Keratinocyte (primary cell): Measurements from ENCODE around the gene SERPINA1. TPM values are rescaled to one million over a fixed set of nuclear protein-coding genes. Genes with fewer than 3 reads are reported as not detected.

Experiments used
- DNase-seq: peaks from one replicate; pipeline ENCODE4 v3.0.0-alpha.2; 2011; ENCODE audit warnings: low read depth, missing footprints, low spot score
- FAIRE-seq: peaks from 2 replicates; lab custom pipeline; 2011; peaks lifted over from hg19 to GRCh38; lab: Jason Lieb, UNC
- H2AFZ ChIP-seq: 2 replicates; pipeline ENCODE4 v1.6.0; 2012; ENCODE audit warnings: low read length, control low read depth, inconsistent platforms; ENCODE audit not compliant: control insufficient read depth
- H3K27ac ChIP-seq: 2 replicates; pipeline ENCODE4 v1.5.1; 2011; ENCODE audit warnings: low read length; ENCODE audit not compliant: control insufficient read depth, insufficient read depth
- H3K27me3 ChIP-seq: 3 replicates; pipeline ENCODE4 v1.6.0; 2011; ENCODE audit warnings: low read length; ENCODE audit not compliant: control insufficient read depth, insufficient read depth; ENCODE audit errors: extremely low read depth
- H3K36me3 ChIP-seq, 2 experiments: 2 replicates in 1 of 2; 3 replicates in 1 of 2; pipeline ENCODE4 v1.5.1; 2011; ENCODE audit warnings: low read length in 2 of 2, mild to moderate bottlenecking in 1 of 2; ENCODE audit not compliant: control insufficient read depth in 2 of 2, insufficient read depth in 2 of 2; ENCODE audit errors: extremely low read depth in 1 of 2
- H3K4me1 ChIP-seq: 3 replicates; pipeline ENCODE4 v1.5.1; 2011; ENCODE audit warnings: low read length; ENCODE audit not compliant: control insufficient read depth, insufficient read depth; ENCODE audit errors: extremely low read depth
- H3K4me2 ChIP-seq: 3 replicates; pipeline ENCODE4 v1.6.0; 2011; ENCODE audit warnings: low read depth, low read length; ENCODE audit not compliant: control insufficient read depth, insufficient read depth; ENCODE audit errors: extremely low read depth
- H3K4me3 ChIP-seq, 3 experiments: fragments of 200-600 bp in 1 of 3; sonication (generic) in 1 of 3; 2 replicates in 2 of 3; 3 replicates in 1 of 3; pipeline ENCODE4 v1.5.1; 2011 to 2016; ENCODE audit warnings: low read length in 3 of 3, mild to moderate bottlenecking in 3 of 3, control low read depth in 2 of 3, inconsistent platforms in 1 of 3, low read depth in 1 of 3, mixed read lengths in 1 of 3, mixed run types in 1 of 3, moderate library complexity in 1 of 3; ENCODE audit not compliant: control insufficient read depth in 2 of 3, insufficient read depth in 2 of 3; ENCODE audit errors: extremely low read depth in 1 of 3
- H3K79me2 ChIP-seq: 2 replicates; pipeline ENCODE4 v1.6.0; 2012; ENCODE audit warnings: low read length; ENCODE audit not compliant: control insufficient read depth, insufficient read depth
- H3K9ac ChIP-seq: 3 replicates; pipeline ENCODE4 v1.6.0; 2011; ENCODE audit warnings: low read length; ENCODE audit not compliant: control insufficient read depth, insufficient read depth; ENCODE audit errors: extremely low read depth
- H3K9me1 ChIP-seq: 3 replicates; pipeline ENCODE4 v1.6.0; 2011; ENCODE audit warnings: low read length; ENCODE audit not compliant: control insufficient read depth, insufficient read depth; ENCODE audit errors: extremely low read depth
- H3K9me3 ChIP-seq: 2 replicates; pipeline ENCODE4 v1.5.1; 2012; ENCODE audit warnings: low read depth, low read length; ENCODE audit not compliant: control insufficient read depth
- H4K20me1 ChIP-seq: 3 replicates; pipeline ENCODE4 v1.6.0; 2011; ENCODE audit warnings: low read length; ENCODE audit not compliant: control insufficient read depth, insufficient read depth; ENCODE audit errors: extremely low read depth
- CTCF ChIP-seq, 3 experiments: IDR thresholded peaks in 1 of 3; conservative IDR thresholded peaks in 1 of 3; optimal IDR thresholded peaks in 1 of 3; 2 replicates in 2 of 3; 3 replicates in 1 of 3; pipeline versions ENCODE3 to v1.5.1; 2011; ENCODE audit warnings: low read length in 3 of 3, mild to moderate bottlenecking in 3 of 3, moderate library complexity in 2 of 3, control low read depth in 1 of 3, inconsistent platforms in 1 of 3; ENCODE audit not compliant: insufficient read depth in 2 of 3; ENCODE audit errors: extremely low read depth in 1 of 3
- EZH2 ChIP-seq: IDR thresholded peaks from one replicate; pipeline ENCODE4 v1.6.1; 2012; ENCODE audit warnings: inconsistent platforms, mild to moderate bottlenecking, low read length, moderate library complexity
- dilution Hi-C: fragments of 300-500 bp; cut with MboI; formaldehyde crosslinking; loops from one replicate; pipeline ENCODE4 v1.7.0; 2020; ENCODE audit warnings: low sequenced_read_pairs; ENCODE audit not compliant: extremely low pct_ligation_motif_present
- polyA plus RNA-seq, 5 experiments: library from polyadenylated mRNA; depleted of rRNA in 3 of 5; stranded (reverse) in 3 of 5; stranded (forward) in 1 of 5; unstranded in 1 of 5; fragments of >200 nt; gene quantifications; 1 replicate in 1 of 5; 2 replicates in 3 of 5; 3 replicates in 1 of 5; pipeline versions ENCODE4 v1.2.1 to v1.2.3, GENCODE V29; 2011 to 2012; ENCODE audit warnings: missing spikeins in 2 of 5, low read depth in 1 of 5, low replicate concordance in 1 of 5

Gene SERPINA1
- polyA plus RNA-seq, 1 donor (not counting 4 experiments of a cell fraction or from before 2014, with no cell fraction given), result 0.71 TPM

- Histone ChIP-seq H3K27me3 (no peaks in the 10 kb centered on the region), H3K4me3 (no peak overlapping the region), H4K20me1 (no peaks in the 10 kb centered on the region), H3K79me2 (no peaks in the 10 kb centered on the region), H3K9me3 (no peaks in the 10 kb centered on the region), H3K9me1 (no peaks in the 10 kb centered on the region), H3K27ac (no peak overlapping the region), H3K36me3 (no peaks in the 10 kb centered on the region), H3K4me1 (no peaks in the 10 kb centered on the region), H3K9ac (no peak overlapping the region), H2AFZ (no peak overlapping the region), H3K4me2 (no peak overlapping the region)
- DNase-seq (no peak), FAIRE-seq (no peak)
- TF ChIP-seq CTCF (optimal IDR thresholded peaks at IDR 0.05 in 1 of 3, IDR thresholded peaks at IDR 0.05 in 1 of 3, conservative IDR thresholded peaks at IDR 0.05 in 1 of 3; ENCODE audit: extremely low read depth in 1 of 3, insufficient read depth in 2 of 3, low read length in 3 of 3) (no peak), EZH2 (no peak)
- dilution Hi-C loops, result no loop called here
These were observed 25.7 kb downstream of the SERPINA1 start for GRCh38 chr14:94362614-94363133.

DNA sequence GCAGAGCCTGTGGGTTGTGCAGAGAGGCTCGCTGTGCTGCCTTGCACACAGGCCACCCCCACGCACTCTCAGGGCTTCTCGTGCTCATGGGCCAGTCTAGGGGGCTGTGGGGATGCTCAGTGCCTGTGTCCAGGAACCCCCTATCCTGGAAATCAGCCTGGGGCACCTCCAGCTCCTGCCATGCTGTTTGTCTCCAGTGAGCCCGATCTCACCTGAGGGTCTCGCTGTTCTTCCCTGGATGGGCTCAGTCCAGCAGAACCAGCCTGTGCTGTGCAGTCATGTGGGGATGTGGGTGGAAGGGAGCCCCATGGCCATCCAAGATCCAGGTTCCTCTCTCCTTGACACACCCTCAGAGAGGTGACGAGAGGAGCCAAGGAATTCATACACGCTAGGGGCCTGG lies 26.7 kb downstream of the SERPINA1 start:
- dilution Hi-C loops, result no loop called here
- no peaks in the 10 kb centered on the region for H3K9me1 ChIP-seq
- no peaks in the 10 kb centered on the region for H3K27me3 ChIP-seq
- FAIRE-seq (no peak), DNase-seq (no peak)
- H3K36me3 ChIP-seq, result no peaks in the 10 kb centered on the region
- no peak overlapping the region for H2AFZ ChIP-seq
- no peak overlapping the region for H3K4me3 ChIP-seq
- TF ChIP-seq CTCF (optimal IDR thresholded peaks at IDR 0.05 in 1 of 3, IDR thresholded peaks at IDR 0.05 in 1 of 3, conservative IDR thresholded peaks at IDR 0.05 in 1 of 3; ENCODE audit: extremely low read depth in 1 of 3, insufficient read depth in 2 of 3, low read length in 3 of 3) (no peak), EZH2 (no peak)
- H3K27ac ChIP-seq, result no peak overlapping the region
- no peak overlapping the region for H3K9ac ChIP-seq
- no peaks in the 10 kb centered on the region for H4K20me1 ChIP-seq
- H3K79me2 ChIP-seq, result no peaks in the 10 kb centered on the region
- H3K4me2 ChIP-seq, result no peak overlapping the region
- H3K9me3 ChIP-seq, result no peaks in the 10 kb centered on the region
- H3K4me1 ChIP-seq, result no peaks in the 10 kb centered on the region
